CD4-positive, alpha-beta T cell (primary cell): ENCODE measurements around the gene SORL1. TPM values are rescaled to one million over a fixed set of nuclear protein-coding genes. Genes with fewer than 3 reads are reported as not detected.

ENCODE experiments used
- ATAC-seq: fragments of 200-7000 bp; cut with Tn5 transposase; one replicate; pipeline ENCODE4 v1.10.0; 2022; ENCODE audit warnings: mild to moderate bottlenecking; ENCODE audit not compliant: poor library complexity
- CTCF ChIA-PET: fragments of 350-600 bp; sonication (Branson Sonifier 250); formaldehyde crosslinking; loops from one replicate; lab custom pipeline; 2021; ENCODE audit warnings: antibody characterized with exemption, inconsistent platforms; lab: Charles Lee
- POLR2A ChIA-PET: fragments of 350-600 bp; sonication (Branson Sonifier 250); formaldehyde crosslinking; loops from one replicate; lab custom pipeline; 2021; ENCODE audit warnings: antibody characterized with exemption, inconsistent platforms; lab: Charles Lee
- DNase-seq, 14 experiments: peaks; one replicate each; pipeline ENCODE4 v3.0.0-alpha.2; 2013 to 2020; ENCODE audit warnings: mixed read lengths in 2 of 14
- H3K27ac ChIP-seq, 2 donors: one replicate each; pipeline versions ENCODE4 v1.5.1 to v1.7.0; 2013; ENCODE audit warnings: low read length in 2 of 2, low read depth in 1 of 2, mild to moderate bottlenecking in 1 of 2
- H3K27me3 ChIP-seq, 2 experiments: 1 replicate in 1 of 2; 2 replicates in 1 of 2; pipeline versions ENCODE4 v1.6.1 to v1.7.0; 2013; ENCODE audit warnings: low read length in 2 of 2, control low read depth in 1 of 2, mild to moderate bottlenecking in 1 of 2, moderate library complexity in 1 of 2; ENCODE audit not compliant: insufficient read depth in 2 of 2, control insufficient read depth in 1 of 2
- H3K36me3 ChIP-seq: one replicate; pipeline ENCODE4 v1.6.1; 2013; ENCODE audit warnings: low read length, control low read depth; ENCODE audit not compliant: insufficient read depth
- H3K4me1 ChIP-seq: one replicate; pipeline ENCODE4 v1.6.1; 2013; ENCODE audit warnings: low read length, control low read depth; ENCODE audit not compliant: insufficient read depth
- H3K4me3 ChIP-seq: one replicate; pipeline ENCODE4 v1.5.1; 2013; ENCODE audit warnings: mild to moderate bottlenecking, low read length, moderate library complexity
- H3K9me3 ChIP-seq, 2 experiments: 1 replicate in 1 of 2; 2 replicates in 1 of 2; pipeline versions ENCODE4 v1.6.1 to v1.7.0; 2013; ENCODE audit warnings: low read length in 2 of 2, mild to moderate bottlenecking in 2 of 2, control low read depth in 1 of 2, moderate library complexity in 1 of 2; ENCODE audit not compliant: control insufficient read depth in 1 of 2, insufficient read depth in 1 of 2
- H3K27ac Mint-ChIP-seq: one replicate; pipeline ENCODE4 v1.8.0; 2020; ENCODE audit warnings: mixed read lengths
- H3K27me3 Mint-ChIP-seq: one replicate; pipeline ENCODE4 v1.8.0; 2021; ENCODE audit warnings: mixed read lengths
- H3K36me3 Mint-ChIP-seq: one replicate; pipeline ENCODE4 v1.8.0; 2021; ENCODE audit warnings: low read depth, mixed read lengths
- H3K4me1 Mint-ChIP-seq: one replicate; pipeline ENCODE4 v1.8.0; 2021; ENCODE audit warnings: low read depth, mixed read lengths
- H3K4me3 Mint-ChIP-seq: one replicate; pipeline ENCODE4 v1.8.0; 2020; ENCODE audit warnings: mild to moderate bottlenecking, mixed read lengths
- H3K9me3 Mint-ChIP-seq: one replicate; pipeline ENCODE4 v1.8.0; 2020; ENCODE audit warnings: mixed read lengths
- intact Hi-C, 2 experiments: fragments of 100-400 bp; cut with DNase I in 1 of 2; cut with micrococcal nuclease in 1 of 2; formaldehyde crosslinking; loops; one replicate each; pipeline versions ENCODE4 v1.15.1 to v1.9.0; 2023 to 2025; cut with DNase I, micrococcal nuclease
- total RNA-seq, 174 experiments: library from RNA in 2 of 174; stranded (reverse) in 2 of 174; gene quantifications; one replicate each; pipeline ENCODE4 v1.2.3 and lab custom pipeline; 2021 to 2026
- TF ChIP-seq, protein P1 (sequence below): fragments of 200-600 bp; IDR thresholded peaks from one replicate; pipeline ENCODE4 v1.8.0; 2022; ENCODE audit warnings: antibody characterized with exemption, mild to moderate bottlenecking

SORL1 gene
- total RNA-seq, 2 experiments from 2014 or later = 235 to 241 TPM

DNA sequence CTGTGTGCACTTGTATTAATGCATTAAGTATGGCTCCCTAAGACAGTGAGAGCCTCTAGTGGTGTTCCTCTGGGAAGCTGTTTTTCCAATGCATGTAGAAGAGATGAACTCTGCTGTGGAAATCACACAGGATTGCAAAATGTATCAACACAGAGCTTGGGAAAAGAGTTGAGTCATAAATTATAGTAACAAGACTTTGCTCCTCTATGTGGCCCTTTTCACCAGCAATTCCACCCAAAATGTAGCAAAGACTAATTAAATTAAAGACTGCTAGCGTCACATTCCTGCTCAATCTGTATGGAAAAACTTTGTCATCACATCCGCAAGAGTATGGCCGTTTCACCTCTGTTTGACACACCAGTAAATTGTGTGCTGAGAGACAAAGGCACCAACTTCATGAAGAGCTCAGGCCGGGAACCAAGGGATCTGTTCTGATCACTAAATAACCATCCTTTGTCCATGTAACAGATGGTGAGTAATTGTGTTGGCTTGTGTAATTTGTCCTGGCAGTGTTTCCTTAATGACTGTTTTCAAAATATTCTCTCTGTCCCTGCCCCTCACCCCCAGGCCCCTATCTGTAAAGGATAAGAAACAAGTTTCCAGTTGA, 209.9 kb downstream of the SORL1 start:
- H3K27me3 ChIP-seq = no peaks in the 10 kb centered on the region
- Mint-ChIP-seq H3K4me1 (no peaks in the 10 kb centered on the region), H3K9me3 (no peaks in the 10 kb centered on the region), H3K36me3 (no peaks in the 10 kb centered on the region), H3K27ac (no peak overlapping the region), H3K27me3 (no peaks in the 10 kb centered on the region), H3K4me3 (no peak overlapping the region)
- no peaks in the 10 kb centered on the region for H3K36me3 ChIP-seq
- TF ChIP-seq, protein P1, sequence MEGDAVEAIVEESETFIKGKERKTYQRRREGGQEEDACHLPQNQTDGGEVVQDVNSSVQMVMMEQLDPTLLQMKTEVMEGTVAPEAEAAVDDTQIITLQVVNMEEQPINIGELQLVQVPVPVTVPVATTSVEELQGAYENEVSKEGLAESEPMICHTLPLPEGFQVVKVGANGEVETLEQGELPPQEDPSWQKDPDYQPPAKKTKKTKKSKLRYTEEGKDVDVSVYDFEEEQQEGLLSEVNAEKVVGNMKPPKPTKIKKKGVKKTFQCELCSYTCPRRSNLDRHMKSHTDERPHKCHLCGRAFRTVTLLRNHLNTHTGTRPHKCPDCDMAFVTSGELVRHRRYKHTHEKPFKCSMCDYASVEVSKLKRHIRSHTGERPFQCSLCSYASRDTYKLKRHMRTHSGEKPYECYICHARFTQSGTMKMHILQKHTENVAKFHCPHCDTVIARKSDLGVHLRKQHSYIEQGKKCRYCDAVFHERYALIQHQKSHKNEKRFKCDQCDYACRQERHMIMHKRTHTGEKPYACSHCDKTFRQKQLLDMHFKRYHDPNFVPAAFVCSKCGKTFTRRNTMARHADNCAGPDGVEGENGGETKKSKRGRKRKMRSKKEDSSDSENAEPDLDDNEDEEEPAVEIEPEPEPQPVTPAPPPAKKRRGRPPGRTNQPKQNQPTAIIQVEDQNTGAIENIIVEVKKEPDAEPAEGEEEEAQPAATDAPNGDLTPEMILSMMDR = no peak
- no peaks in the 10 kb centered on the region for H3K4me1 ChIP-seq
- intact Hi-C loops = no loop called here
- no peak for DNase-seq
- POLR2A ChIA-PET = no interaction called here
- no peaks in the 10 kb centered on the region for H3K9me3 ChIP-seq
- ATAC-seq = no peak
- H3K4me3 ChIP-seq = no peak overlapping the region
- no peak overlapping the region for H3K27ac ChIP-seq
- CTCF ChIA-PET = no interaction called here

DNA sequence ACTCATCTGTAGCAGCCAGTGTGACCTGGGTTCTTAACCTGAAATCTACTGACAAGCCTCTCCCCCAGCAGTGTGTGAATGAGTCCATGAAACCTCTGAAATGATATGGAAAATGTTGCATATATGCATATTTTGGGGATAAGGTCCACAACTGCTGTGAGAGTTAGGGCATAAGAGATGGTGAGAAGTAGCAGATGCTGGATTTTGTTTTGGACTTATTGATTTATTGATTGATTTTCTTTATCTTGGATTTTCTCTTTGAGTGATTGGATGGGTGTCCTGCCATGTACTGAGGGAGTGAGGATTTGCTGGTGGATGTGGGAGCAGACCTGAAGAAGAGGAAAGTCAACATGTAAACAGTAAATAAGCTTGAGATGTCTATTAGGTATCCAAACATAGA, 212.0 kb downstream of the SORL1 start:
- intact Hi-C loops = no loop called here
- Histone ChIP-seq H3K4me1 (no peaks in the 10 kb centered on the region), H3K9me3 (no peaks in the 10 kb centered on the region), H3K27me3 (no peaks in the 10 kb centered on the region), H3K27ac (no peak overlapping the region), H3K36me3 (no peaks in the 10 kb centered on the region), H3K4me3 (no peak overlapping the region)
- no peaks in the 10 kb centered on the region for H3K4me1 Mint-ChIP-seq
- no peak overlapping the region for H3K27ac Mint-ChIP-seq
- TF ChIP-seq, protein P1 = no peak
- POLR2A ChIA-PET = no interaction called here
- CTCF ChIA-PET = no interaction called here
- no peak for ATAC-seq
- no peak for DNase-seq
- no peaks in the 10 kb centered on the region for H3K36me3 Mint-ChIP-seq
- H3K9me3 Mint-ChIP-seq = no peaks in the 10 kb centered on the region
- H3K27me3 Mint-ChIP-seq = no peaks in the 10 kb centered on the region
- no peak overlapping the region for H3K4me3 Mint-ChIP-seq

DNA sequence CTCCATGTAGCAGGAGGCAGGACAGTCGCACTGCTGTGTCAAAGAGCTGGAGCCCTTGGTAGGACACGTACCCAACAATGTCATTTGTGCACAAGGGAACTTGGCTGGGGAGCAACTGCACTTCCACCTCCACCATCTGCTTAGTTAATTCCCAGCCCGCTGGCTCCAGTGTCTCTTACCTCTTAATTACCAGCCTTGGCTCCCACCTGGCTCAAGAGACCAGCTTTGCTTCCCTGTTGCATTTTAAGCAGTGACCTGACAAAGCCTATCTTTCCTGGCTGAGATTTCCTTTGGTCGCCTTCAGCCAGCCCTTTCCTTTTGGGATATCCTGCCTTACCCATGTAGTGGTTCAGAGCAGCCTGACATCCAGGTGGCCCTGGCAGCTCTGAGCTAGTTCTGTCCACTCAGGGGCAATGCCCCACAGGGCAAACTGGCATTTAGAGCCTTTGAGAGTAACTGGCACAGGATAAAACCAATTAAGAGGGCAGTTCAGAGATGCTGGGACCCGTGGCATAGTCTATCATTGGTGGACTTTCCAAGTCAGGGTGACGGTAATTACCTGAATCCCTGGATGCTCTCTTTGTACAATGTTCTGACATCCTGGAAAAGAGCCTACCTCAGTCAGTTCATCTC, 213.2 kb downstream of the SORL1 start:
- no peak overlapping the region for H3K27ac ChIP-seq
- no peak overlapping the region for H3K4me3 ChIP-seq
- ATAC-seq (no peak), DNase-seq (no peak)
- Mint-ChIP-seq H3K4me3 (no peak overlapping the region), H3K27ac (no peak overlapping the region), H3K4me1 (no peaks in the 10 kb centered on the region), H3K27me3 (no peaks in the 10 kb centered on the region), H3K36me3 (no peaks in the 10 kb centered on the region), H3K9me3 (no peaks in the 10 kb centered on the region)
- TF ChIP-seq, protein P1 = no peak
- H3K36me3 ChIP-seq = no peaks in the 10 kb centered on the region
- intact Hi-C loops = no loop called here
- no peaks in the 10 kb centered on the region for H3K27me3 ChIP-seq
- H3K4me1 ChIP-seq = no peaks in the 10 kb centered on the region
- ChIA-PET POLR2A (no interaction called here), CTCF (no interaction called here)
- no peaks in the 10 kb centered on the region for H3K9me3 ChIP-seq
